GM18873 (cell line): ENCODE results near the gene MYO18B.

Source experiments
- ATAC-seq: cut with Tn5 transposase; IDR thresholded peaks from one replicate; pipeline ENCODE4 v1.9.1; 2021; ENCODE audit warnings: mild to moderate bottlenecking, moderate library complexity, moderate number of reproducible peaks; ENCODE audit not compliant: unreplicated experiment, low FRiP score

MYO18B gene

GRCh38 chr22:25930083-25930482 is 188.1 kb downstream of the MYO18B start:
- ATAC-seq: no peak

- ATAC-seq: no peak
Observed at GRCh38 chr22:25930788-25931310, 188.9 kb downstream of the MYO18B start.

- ATAC-seq: no peak
Observed at GRCh38 chr22:25933158-25933788, 191.3 kb downstream of the MYO18B start.

- no peak for ATAC-seq
Observed at GRCh38 chr22:25935266-25936058, 193.5 kb downstream of the MYO18B start.

GRCh38 chr22:25938151-25938550 is 196.2 kb downstream of the MYO18B start:
- ATAC-seq: no peak

GRCh38 chr22:25939384-25939783 is 197.4 kb downstream of the MYO18B start:
- no peak for ATAC-seq

- ATAC-seq: no peak
Observed at GRCh38 chr22:25940479-25940878, 198.5 kb downstream of the MYO18B start.

GRCh38 chr22:25941365-25941960 is 199.5 kb downstream of the MYO18B start:
- no peak for ATAC-seq

- ATAC-seq: no peak
Observed at GRCh38 chr22:25942115-25942855, 200.3 kb downstream of the MYO18B start.

GRCh38 chr22:25942856-25943411 is 200.9 kb downstream of the MYO18B start:
- no peak for ATAC-seq

- no peak for ATAC-seq
Observed at GRCh38 chr22:25950111-25950510, 208.1 kb downstream of the MYO18B start.

- no peak for ATAC-seq
Observed at GRCh38 chr22:25953276-25953675, 211.3 kb downstream of the MYO18B start.

GRCh38 chr22:25953919-25954318 is 211.9 kb downstream of the MYO18B start:
- no peak for ATAC-seq

GRCh38 chr22:25955323-25955722 is 213.3 kb downstream of the MYO18B start:
- no peak for ATAC-seq

- no peak for ATAC-seq
Observed at GRCh38 chr22:25956801-25957200, 214.8 kb downstream of the MYO18B start.

- no peak for ATAC-seq
Observed at GRCh38 chr22:25959818-25960774, 218.1 kb downstream of the MYO18B start.

- no peak for ATAC-seq
Observed at GRCh38 chr22:25961699-25962098, 219.7 kb downstream of the MYO18B start.

GRCh38 chr22:25962711-25963110 is 220.7 kb downstream of the MYO18B start:
- ATAC-seq: no peak
